Stimulated activated CD4-positive, alpha-beta T cell treated with anti-CD3 and anti-CD28 coated beads, Interleukin-12 subunit alpha, Interleukin-12 subunit beta, amount 100 ng/mL, for 48 hours (primary cell): ENCODE measurements around the gene HPCA.

Experiments used
- DNase-seq, 3 donors: peaks; one replicate each; pipeline ENCODE4 v3.0.0-alpha.2; 2020; ENCODE audit warnings: low read depth in 2 of 3, low spot score in 1 of 3

Gene HPCA

DNA sequence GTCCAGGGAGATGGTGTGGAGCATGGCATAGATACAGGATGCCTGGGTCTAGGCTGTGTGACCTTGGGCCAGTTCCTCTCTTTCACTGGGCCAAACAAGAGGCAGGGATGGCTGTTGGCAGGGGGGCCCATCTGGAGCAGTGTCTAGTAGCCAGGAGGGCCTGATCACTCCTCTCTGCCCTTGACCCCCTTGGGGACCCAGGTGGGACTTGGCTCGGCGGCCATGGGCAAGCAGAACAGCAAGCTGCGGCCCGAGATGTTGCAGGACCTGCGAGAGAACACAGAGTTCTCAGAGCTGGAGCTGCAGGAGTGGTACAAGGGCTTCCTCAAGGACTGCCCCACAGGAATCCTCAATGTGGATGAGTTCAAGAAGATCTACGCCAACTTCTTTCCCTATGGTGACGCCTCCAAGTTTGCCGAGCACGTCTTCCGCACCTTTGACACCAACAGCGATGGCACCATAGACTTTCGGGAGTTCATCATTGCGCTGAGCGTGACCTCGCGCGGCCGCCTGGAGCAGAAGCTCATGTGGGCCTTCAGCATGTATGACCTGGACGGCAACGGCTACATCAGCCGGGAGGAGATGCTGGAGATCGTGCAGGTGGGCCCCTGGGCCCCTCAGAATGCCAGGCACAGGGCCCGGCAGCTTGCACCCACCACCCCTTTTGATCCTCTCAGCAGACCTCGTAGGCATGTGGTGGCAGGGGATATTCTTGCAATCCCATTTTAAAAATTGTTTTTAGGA, 2.6 kb downstream of the HPCA start:
- no peak for DNase-seq

DNA sequence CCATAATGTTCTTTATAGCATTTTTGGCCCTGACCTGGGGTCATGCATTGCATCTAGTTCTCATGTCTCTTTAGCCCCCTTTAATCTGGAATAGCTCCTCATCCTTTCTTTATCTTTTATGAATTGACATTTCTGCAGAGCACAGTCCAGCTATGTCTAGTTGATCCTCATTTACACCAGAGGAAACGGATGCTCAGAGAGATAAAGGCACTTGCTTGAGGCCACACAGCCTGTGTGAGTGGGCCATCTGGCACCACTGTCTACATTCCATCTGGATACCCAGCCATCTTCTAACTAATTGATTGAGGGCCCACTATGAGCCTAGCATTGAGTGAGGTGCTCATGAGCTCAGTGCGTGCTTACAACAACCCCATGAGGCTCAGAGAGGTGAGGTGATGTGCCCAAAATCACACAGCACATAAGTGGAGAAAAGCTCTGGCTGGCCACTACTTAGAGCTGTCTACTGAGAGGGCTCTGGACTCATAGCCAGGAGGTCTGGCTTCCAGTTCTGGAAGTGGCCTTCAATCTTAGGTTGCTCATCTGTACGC, 3.5 kb downstream of the HPCA start:
- no peak for DNase-seq

DNA sequence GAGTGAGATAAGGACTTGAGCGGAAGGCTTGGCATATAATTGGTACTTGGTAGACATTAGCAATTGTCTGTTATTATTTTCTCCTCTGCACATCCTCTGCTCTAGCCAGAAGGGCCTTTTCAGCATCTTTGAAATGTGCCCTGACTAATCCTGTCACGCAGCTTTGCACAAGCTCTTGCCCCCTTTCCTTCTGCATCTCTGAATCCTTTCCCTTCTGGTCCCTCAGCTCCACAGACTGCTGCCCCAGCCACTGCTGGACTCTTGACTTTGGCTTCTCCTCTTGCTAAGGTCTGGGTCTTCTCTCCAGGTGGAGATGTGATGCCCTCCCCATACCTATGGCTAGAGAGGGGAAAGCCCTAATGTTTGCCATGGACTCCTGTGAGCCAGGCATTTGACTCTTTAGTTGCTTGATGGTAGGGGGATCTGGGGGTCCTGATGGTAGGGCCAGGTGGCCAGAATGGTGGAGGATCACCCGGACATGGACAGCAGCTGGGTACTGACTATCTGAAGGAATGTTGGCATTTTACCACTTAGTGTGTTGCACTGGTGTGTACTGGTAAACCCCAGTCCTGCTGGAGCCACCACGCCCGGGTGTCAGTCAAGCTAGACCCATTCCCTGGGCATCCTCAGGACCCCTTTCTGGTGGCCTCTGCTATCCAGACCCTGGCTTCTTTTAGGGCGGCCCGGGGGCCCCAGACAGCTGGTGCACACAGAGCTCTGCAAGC, 4.4 kb downstream of the HPCA start:
- no peak for DNase-seq

DNA sequence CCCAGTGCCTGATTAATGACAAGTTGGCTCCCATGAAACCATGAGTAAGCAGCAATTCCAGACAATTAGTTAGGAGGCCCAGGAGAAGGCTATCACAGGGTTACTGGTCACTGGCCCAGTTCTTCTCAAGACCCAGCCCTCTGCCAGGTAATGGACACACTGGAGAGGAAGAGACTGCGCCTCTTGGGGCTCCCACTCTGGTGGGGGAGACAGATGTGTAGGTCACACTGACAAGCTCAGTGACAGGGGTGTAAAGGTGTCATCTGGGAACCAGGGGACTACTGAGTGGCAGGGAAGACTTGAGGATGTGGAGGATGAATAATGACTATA, 4.9 kb downstream of the HPCA start:
- DNase-seq = no peak

DNA sequence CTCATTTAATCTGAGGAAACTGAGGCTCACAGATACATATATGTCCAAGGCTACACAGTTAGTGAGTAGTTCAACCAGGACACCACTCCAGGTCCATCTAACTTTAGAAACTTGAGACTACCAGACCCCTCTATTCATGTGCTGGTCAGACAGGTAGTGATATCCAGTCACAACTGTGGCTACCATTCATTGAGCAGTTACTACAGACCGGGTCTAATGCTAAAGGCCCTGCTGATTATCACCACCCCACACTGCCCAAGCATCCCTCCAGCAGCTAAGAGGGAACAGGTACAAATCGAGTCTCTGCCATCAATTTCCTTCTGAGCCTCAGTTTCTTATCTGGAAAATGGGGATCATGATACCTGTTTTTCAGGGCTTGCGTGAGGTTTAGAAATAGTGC, 5.3 kb downstream of the HPCA start:
- no peak for DNase-seq

DNA sequence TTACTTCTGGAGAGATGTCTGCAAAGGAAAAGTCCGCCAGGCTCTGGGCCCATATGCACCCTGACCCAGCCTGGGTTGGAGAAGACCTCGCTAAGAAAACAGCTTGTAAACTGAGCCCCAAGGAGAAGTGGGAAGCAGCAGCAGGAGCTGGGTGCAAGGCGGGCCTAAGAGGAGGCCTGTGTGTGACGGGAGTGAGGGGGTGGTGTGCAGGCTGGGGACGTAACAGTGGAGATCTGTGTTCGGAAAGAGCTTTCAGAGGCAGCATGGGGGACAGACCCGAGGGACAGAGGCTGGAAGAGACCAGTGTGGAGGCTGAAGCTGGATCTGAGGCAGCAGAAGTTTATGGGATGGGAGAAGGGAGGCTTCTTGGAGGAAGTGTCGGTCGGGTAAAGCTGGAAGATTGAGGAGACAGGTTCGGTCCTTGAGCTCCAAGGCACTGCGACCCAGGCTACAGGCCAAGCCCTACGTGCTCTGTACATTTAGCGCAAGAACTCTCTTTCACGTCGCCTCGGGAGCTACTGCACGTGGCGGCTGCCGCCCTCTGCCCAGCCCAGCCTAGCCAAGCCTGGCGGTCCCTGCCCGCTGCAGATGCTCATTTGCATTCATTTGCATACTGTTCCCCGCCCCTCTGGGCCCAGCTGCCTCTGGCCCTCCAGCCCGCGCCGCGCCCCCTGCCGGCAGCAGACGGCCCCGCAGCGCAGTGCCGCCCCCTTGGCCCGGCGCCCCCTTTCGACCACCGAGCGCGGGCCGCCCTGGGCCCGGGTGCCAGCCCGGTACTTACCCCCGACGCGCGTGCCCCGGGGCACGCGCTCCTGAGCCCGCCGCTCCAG, 6.3 kb downstream of the HPCA start:
- DNase-seq = peak in 1 of 3 donors; percentile 31

DNA sequence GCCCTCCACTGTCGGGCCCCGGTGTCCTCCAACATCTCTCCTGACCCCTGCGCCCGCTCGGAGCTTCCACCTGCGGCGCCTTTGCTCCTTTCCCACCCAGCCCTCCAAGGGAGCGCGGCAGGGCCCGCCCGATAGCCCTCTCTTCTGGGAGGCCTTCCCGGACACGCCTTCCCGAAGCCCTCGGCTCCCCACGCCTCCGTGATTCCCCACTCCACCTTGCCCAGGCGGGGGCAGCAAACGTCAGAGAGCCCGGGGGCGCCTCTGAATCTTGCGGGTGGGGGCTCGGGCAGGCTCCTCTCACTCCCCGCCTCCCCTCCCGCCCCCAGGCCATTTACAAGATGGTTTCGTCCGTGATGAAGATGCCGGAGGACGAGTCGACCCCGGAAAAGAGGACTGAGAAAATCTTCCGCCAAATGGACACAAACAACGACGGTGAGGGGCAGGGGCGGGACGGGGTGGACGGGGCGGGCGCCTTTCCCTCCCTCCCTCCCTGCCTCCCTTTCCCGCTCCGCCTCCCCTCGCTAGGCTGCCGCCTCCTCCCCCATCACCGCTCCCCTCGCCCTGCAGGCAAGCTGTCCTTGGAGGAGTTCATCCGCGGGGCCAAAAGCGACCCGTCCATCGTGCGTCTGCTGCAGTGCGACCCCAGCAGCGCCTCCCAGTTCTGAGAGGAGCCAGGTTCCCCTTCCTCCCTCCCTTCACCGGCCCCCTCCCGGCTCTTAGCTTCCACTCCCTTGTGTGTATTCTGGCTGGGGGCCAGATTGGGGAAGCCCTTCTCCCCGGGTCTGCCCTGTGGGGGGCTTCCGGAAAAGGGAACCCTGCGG, 7.1 kb downstream of the HPCA start:
- DNase-seq = no peak

DNA sequence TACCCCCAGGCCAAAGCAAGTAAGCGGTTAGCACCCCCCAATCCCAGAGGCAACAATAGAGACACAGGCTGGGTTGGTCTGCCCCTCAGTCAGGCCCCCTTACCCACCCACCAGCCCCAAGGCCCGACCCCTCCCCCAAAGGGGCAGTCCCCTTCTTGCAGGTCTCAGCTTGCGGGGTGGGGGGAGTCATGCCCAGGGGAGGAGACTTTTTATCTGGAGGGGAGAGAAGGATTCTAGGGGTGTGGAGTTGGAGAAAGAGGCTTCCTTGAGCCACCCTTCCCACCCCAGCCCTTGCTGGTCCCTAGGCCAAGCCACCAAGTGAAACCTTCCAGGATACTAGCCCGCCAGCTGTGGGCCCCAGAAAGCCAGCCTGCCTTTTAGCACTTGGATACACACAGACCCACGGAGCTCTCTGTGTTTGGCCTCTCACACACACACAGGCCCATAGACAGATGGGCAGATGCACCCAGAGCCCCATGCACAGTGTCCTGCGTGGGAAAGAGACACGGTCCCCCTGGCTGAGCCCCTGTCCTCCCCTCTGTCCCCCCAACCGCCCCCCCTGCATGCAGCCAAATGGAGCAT, 7.8 kb downstream of the HPCA start:
- DNase-seq = no peak

DNA sequence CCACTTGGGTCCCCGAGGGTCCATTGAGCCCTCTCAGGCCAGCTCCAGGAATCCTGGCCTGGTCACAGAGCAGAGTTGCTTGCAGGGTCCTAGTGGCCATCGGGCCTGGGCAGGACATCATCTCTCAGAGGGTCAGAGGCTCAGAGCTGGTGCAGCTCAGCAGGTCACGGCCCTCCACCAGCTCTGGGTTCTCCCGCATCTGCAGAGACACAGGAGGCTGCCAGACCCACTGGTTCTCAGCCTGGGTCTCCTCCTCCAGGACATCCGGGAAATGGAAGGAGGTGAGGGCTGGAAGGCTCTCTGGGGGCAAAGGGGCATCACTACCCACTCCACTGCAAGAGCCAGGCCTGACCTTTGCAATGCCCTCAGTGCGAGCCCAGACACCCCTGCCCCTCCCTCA, 8.4 kb downstream of the HPCA start:
- DNase-seq = no peak

DNA sequence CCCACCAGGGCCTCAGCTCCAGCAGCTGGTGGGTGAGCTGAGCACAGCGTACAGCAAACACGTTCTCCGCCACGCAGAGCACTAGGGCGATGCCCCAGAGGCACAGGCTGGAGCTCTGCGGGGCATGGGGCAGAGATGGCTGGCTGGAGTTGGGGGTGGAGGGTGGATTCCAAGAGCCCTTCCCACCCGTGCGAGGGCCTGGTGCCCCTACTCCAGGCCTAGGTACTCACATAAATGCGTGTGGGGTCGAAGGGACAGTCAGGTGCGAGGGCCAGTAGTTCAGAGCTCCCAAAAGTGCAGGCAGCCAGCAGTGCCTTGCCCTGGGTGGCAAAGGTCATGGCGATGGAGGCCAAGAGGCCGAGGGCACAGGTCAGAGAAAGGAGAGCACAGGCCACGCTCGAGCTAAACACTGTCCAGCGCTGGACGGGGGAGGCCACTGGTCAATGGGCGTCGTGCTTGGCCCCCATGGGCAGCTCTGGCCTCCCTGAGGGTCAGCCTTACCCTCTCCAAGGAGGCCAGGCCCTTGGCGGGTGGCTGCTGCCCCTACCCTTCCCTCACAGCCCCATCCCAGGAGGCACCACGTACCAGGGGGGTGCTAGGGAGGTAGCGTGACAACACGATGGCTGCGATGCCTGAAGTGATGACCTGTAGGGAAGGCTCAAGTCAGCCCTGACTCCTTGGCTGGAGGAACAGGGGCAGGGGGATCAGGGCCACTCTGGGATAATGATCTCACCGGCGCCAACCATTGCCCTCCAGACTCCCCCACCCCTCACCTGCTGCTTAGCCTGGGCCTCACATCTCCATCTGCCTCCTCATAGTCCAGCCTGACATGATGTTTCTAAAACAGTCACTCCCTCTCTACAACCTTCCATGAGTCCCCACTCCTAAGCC, 9.3 kb downstream of the HPCA start:
- DNase-seq = no peak

DNA sequence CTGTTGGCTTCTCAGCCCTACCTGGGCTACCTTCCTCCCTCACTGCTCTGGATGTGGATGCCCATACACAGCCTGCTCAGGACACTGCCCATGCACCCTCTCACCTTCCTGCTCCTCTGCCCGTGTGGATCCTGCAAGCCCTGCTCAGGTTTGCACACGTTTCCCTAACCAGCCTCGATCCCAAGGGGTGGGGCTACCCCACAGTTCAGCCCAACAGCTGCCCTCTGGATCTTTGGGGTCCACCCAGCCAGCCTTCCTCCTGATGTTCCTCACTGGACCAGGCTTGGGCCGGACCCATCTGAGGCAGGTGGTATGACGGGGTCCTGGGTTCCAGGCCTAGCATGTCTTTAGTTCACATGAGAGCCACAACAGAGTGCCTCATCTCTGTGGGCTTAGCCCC, 10.2 kb downstream of the HPCA start:
- no peak for DNase-seq

DNA sequence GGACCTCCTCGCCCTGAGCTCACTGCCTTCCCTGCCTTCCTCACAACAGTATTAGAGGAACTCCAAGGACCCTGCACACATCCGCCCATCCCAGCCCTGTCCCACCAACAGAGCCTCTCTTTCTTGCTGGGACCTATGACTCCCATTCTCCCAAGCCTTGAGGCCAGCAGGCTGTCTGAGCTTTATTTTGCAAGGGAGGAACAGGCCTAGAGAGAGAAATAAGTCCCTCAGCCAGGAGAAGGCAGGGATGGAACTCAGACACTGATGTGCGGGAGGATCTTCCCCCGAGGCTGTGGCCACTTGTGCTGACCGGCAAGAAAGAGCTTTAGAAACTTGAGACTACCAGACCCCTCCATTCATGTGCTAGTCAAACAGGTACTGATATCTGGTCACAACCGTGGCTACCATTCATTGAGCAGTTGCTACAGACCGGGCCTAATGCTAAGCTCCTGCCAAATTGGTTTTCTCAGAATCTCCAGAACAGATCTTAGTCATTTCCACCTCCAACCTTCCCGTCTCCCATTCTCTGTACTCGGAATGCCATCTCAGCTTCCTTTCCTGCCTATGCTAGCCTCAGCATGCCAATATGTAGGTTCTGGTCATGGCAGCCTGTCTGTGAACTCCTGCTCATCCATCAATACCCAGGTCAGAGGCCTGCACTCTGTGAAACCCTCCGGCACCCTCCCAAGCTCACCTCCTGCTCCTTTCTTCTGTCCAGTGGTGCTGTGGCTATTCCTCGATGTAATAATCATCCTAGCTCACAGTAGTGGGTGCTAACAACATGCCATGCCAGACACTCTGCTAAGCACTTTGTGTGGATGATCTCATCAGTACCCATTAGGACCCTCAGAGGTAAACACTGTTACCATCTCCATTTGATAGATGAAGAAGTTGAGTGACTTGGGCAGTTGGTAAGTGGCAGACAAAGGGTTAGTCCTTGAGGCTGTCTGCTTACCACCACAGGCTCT, 11.1 kb downstream of the HPCA start:
- DNase-seq = no peak

DNA sequence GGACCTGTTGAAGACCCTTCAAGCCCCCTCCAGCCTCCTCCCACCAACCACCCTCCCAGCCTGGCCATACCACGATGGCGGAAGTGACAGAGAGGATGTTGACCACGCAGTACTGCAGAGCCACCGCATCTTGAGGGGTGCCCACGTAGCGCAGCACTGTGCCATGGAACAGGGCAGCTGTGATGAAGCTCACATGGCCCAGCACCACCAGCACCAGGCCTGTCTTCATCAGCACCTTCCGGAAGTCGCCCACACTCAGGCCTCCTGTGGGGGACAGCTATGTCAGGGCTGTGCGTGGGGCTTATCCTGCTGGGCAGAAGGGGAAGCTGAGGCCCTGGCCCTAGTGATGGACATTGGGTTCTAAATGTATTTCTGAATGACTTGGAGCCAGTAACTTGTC, 11.8 kb downstream of the HPCA start:
- DNase-seq = no peak

DNA sequence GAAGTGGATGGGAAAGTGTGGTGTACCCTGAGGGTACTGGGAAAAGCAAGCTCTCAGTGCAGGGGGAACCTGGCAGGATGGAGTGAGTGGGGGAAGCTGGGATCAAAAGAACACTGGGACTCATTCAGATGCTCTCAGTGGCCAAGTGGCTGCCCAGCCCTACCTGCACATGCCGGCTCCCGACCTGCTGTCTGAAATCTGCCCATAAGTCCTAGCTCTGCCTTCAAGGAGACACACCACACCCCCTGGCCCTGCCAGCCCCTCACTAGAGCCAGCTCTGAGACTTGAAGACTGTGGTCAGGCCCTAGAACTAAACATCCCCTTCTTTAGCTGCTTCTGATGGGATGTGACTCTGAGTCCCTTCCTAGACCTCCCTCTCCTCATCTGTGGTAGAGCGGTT, 12.7 kb downstream of the HPCA start:
- no peak for DNase-seq

DNA sequence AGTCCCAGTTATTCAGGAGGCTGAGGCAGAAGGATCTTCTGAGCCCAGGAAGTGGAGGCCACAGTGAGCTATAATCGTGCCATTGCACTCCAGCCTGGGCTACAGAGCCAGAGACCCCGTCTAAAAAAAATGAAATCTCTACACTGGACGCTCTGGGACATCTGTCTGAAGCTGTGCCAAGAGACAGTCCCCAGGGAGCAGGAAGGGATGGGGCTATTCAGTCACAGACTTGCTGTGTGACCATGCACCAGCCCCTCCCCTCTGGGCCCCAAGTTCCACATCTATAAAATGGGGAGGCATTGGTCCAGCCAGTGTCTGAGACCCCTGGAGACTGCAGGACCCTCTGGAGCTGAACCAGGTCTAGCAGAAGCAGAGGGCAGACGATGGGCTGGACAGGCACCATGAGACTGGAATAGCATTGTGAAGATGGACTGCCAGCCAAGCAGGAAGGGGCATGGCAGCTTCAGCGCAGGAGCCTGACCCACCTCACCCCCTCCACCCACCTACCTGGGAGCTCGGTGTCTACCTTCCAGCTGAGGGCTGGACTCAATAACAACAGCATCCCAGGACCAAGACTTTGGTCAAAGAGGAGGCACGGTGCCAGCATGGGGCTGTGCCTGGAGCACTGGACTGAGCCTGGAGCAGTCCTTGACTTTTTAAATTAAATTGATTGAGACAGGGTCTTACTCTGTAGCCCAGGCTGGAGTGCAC, 13.4 kb downstream of the HPCA start:
- DNase-seq = no peak

DNA sequence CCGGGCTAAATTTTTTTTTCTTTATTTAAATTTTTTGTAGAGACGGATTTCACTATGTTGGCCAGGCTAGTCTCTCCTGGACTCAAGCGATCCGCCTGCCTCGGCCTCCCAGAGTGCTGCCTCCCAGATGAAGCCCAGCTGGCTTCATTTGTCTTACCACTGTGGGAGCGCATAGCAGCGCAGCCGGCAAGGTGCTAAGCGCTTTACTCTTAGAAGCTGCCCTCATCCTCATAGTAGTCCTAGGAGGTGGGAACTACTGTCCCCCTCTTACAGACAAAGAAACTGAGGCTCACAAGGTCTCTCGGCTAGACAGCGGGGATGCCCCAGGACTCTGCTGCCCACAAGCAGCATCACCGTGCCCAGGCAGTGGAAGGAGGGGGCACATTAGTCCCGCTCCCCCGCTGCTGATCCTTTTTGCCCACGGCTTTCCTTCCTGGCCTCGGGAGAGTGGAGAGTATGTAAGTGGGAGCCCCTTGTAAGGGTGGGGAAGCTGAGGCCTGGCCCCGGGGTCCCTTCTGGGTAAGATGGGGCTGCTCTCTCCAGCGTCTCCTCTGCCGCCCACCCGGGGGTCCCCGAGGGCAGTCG, 14.2 kb downstream of the HPCA start:
- DNase-seq = no peak
